SH-SY5Y (cell line): ENCODE results near the gene ZMIZ2.

Source experiments
- GATA2 ChIP-seq: IDR thresholded peaks from 2 replicates; pipeline ENCODE4 v1.6.1; 2011; ENCODE audit warnings: mild to moderate bottlenecking, low read depth, low read length
- GATA3 ChIP-seq: IDR thresholded peaks from 2 replicates; pipeline ENCODE4 v1.6.1; 2011; ENCODE audit warnings: low read depth, mild to moderate bottlenecking, low read length, moderate library complexity

DNA sequence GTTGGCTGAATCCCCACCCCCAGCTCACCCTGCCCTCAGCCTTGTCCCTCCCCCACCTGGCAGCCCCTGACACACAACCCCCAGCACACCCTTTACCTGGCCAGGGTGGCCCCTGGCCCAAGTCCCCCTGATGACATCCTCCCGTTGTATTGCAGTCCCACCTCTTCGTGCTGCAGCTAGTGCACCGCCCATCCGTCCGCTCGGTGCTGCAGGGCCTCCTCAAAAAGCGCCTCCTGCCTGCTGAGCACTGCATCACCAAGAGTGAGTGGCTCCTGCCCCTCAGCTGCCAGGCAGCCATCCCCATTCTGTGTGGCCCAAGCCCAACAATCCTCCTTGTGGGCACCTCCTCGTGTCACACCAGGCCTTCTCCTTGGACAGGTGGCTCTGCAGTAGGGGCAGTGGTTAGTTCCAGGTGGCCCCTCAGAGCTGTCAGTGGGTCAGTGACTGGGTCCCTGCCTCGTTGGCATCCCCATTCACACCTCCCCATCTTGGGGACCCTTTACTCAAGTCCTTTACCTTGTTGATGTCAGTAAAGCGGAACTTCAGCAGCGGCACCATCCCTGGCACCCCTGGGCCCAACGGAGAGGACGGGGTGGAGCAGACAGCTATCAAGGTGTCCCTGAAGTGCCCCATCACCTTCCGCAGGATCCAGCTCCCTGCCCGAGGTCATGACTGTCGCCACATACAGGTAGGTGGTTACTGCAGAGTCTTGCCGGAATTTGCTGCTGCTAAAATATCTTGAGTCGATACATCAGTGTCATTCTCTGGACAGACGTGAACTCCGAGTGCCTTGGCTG is 14.3 kb downstream of the ZMIZ2 start:
- TF ChIP-seq GATA2 (no peak), GATA3 (no peak)
